ENCODE measurements around the gene BORA.

DNA sequence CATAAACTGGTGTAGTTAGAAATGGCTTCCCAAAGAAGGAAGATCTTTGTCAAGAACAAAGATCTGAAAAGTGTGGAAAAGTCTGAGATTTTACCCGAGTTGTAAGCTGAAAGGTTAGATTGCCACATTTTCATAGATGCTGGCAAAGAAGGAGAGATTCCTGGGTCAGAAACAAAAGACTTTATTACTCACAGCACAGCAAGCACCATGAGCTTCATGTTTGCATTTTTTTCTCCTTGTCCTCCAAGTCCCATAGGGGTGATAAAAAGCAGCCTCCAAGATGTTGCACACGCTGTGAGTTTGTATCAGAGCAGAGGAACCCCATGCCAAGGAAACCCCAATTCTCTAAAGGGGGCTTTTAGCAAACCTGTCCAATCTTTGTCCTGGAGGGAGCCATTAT, 29.6 kb upstream of the BORA start:
- TF ChIP-seq ZNF263 (CRISPR knock-in tag; IDR thresholded peaks at IDR 0.05) (no peak), ZMAT3 (CRISPR knock-in tag; conservative IDR thresholded peaks at IDR 0.05) (no peak), NAIF1 (CRISPR knock-in tag; IDR thresholded peaks at IDR 0.05; ENCODE audit: borderline replicate concordance) (no peak), ZNF232 (CRISPR knock-in tag; IDR thresholded peaks at IDR 0.05; ENCODE audit: borderline replicate concordance) (no peak), ZNF772 (CRISPR knock-in tag; IDR thresholded peaks at IDR 0.05) (no peak), TCF12 (IDR thresholded peaks at IDR 0.05) (no peak), TCF12 (CRISPR knock-in tag; IDR thresholded peaks at IDR 0.05) (no peak)
- TF ChIP-seq, protein P1, sequence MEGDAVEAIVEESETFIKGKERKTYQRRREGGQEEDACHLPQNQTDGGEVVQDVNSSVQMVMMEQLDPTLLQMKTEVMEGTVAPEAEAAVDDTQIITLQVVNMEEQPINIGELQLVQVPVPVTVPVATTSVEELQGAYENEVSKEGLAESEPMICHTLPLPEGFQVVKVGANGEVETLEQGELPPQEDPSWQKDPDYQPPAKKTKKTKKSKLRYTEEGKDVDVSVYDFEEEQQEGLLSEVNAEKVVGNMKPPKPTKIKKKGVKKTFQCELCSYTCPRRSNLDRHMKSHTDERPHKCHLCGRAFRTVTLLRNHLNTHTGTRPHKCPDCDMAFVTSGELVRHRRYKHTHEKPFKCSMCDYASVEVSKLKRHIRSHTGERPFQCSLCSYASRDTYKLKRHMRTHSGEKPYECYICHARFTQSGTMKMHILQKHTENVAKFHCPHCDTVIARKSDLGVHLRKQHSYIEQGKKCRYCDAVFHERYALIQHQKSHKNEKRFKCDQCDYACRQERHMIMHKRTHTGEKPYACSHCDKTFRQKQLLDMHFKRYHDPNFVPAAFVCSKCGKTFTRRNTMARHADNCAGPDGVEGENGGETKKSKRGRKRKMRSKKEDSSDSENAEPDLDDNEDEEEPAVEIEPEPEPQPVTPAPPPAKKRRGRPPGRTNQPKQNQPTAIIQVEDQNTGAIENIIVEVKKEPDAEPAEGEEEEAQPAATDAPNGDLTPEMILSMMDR (CRISPR knock-in tag; IDR thresholded peaks at IDR 0.05): no peak
- TF ChIP-seq, protein P2, sequence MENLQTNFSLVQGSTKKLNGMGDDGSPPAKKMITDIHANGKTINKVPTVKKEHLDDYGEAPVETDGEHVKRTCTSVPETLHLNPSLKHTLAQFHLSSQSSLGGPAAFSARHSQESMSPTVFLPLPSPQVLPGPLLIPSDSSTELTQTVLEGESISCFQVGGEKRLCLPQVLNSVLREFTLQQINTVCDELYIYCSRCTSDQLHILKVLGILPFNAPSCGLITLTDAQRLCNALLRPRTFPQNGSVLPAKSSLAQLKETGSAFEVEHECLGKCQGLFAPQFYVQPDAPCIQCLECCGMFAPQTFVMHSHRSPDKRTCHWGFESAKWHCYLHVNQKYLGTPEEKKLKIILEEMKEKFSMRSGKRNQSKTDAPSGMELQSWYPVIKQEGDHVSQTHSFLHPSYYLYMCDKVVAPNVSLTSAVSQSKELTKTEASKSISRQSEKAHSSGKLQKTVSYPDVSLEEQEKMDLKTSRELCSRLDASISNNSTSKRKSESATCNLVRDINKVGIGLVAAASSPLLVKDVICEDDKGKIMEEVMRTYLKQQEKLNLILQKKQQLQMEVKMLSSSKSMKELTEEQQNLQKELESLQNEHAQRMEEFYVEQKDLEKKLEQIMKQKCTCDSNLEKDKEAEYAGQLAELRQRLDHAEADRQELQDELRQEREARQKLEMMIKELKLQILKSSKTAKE (CRISPR knock-in tag; IDR thresholded peaks at IDR 0.05; ENCODE audit: borderline replicate concordance): no peak
